Ishikawa (cell line): ENCODE data around the gene XG.

ENCODE experiments used
- CEBPB ChIP-seq: IDR thresholded peaks from 2 replicates; pipeline ENCODE4 v1.6.1; 2012
- CREB1 ChIP-seq: IDR thresholded peaks from 2 replicates; pipeline ENCODE4 v1.6.1; 2012; ENCODE audit warnings: low read depth
- EGR1 ChIP-seq: IDR thresholded peaks from 2 replicates; pipeline ENCODE4 v1.6.1; 2012
- EP300 ChIP-seq: IDR thresholded peaks from 2 replicates; pipeline ENCODE4 v1.6.1; 2012; ENCODE audit warnings: borderline replicate concordance
- FOXM1 ChIP-seq: IDR thresholded peaks from 2 replicates; pipeline ENCODE4 v1.6.1; 2012; ENCODE audit warnings: low read depth, borderline replicate concordance
- NFIC ChIP-seq: IDR thresholded peaks from 2 replicates; pipeline ENCODE4 v1.6.1; 2012
- RAD21 ChIP-seq: IDR thresholded peaks from 2 replicates; pipeline ENCODE4 v1.6.1; 2012; ENCODE audit warnings: low read depth
- TAF1 ChIP-seq: IDR thresholded peaks from 2 replicates; pipeline ENCODE4 v1.6.1; 2012; ENCODE audit warnings: low read depth, mild to moderate bottlenecking
- TCF12 ChIP-seq: IDR thresholded peaks from 2 replicates; pipeline ENCODE4 v1.6.1; 2012; ENCODE audit warnings: low read depth
- TEAD4 ChIP-seq: IDR thresholded peaks from 2 replicates; pipeline ENCODE4 v1.6.1; 2012
- YY1 ChIP-seq: IDR thresholded peaks from 2 replicates; pipeline ENCODE4 v1.6.1; 2012; ENCODE audit warnings: low read depth
- ZBTB7A ChIP-seq: IDR thresholded peaks from 2 replicates; pipeline ENCODE4 v1.6.1; 2012; ENCODE audit warnings: low read depth
- TF ChIP-seq, protein P1 (sequence below): IDR thresholded peaks from 2 replicates; pipeline ENCODE4 v1.6.1; 2012; ENCODE audit warnings: low read depth, mild to moderate bottlenecking
- TF ChIP-seq, protein P2 (sequence below): IDR thresholded peaks from 2 replicates; pipeline ENCODE4 v1.6.1; 2012
- TF ChIP-seq, protein P3 (sequence below): IDR thresholded peaks from 2 replicates; pipeline ENCODE4 v1.6.1; 2012

XG gene

DNA sequence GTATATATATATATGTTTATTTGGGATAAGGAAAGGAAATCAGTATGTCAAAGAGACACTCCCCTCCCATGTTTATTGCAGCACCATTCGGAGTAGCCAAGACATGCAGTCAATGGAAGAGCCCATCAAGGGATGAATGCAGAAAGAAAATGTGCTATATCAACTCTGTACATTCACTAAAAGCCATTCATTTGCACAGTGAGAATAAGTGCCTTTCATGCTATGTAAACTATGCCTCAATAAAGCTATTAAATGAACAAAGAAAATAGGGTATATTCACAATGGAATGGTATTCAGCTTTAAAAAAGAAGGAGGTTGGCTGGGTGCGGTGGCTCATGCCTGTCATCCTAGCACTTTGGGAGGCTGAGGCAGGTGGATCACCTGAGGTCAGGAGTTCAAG, 40.4 kb upstream of the XG start:
- TF ChIP-seq, protein P1, sequence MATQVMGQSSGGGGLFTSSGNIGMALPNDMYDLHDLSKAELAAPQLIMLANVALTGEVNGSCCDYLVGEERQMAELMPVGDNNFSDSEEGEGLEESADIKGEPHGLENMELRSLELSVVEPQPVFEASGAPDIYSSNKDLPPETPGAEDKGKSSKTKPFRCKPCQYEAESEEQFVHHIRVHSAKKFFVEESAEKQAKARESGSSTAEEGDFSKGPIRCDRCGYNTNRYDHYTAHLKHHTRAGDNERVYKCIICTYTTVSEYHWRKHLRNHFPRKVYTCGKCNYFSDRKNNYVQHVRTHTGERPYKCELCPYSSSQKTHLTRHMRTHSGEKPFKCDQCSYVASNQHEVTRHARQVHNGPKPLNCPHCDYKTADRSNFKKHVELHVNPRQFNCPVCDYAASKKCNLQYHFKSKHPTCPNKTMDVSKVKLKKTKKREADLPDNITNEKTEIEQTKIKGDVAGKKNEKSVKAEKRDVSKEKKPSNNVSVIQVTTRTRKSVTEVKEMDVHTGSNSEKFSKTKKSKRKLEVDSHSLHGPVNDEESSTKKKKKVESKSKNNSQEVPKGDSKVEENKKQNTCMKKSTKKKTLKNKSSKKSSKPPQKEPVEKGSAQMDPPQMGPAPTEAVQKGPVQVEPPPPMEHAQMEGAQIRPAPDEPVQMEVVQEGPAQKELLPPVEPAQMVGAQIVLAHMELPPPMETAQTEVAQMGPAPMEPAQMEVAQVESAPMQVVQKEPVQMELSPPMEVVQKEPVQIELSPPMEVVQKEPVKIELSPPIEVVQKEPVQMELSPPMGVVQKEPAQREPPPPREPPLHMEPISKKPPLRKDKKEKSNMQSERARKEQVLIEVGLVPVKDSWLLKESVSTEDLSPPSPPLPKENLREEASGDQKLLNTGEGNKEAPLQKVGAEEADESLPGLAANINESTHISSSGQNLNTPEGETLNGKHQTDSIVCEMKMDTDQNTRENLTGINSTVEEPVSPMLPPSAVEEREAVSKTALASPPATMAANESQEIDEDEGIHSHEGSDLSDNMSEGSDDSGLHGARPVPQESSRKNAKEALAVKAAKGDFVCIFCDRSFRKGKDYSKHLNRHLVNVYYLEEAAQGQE, result no peak
- TF ChIP-seq RAD21, result no peak
- TF ChIP-seq TAF1, result no peak
- TF ChIP-seq NFIC, result no peak
- no peak for TF ChIP-seq TCF12
- TF ChIP-seq, protein P2, sequence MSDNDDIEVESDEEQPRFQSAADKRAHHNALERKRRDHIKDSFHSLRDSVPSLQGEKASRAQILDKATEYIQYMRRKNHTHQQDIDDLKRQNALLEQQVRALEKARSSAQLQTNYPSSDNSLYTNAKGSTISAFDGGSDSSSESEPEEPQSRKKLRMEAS, result no peak
- no peak for TF ChIP-seq EP300
- TF ChIP-seq CREB1, result no peak
- no peak for TF ChIP-seq TEAD4
- no peak for TF ChIP-seq FOXM1
- TF ChIP-seq, protein P3, sequence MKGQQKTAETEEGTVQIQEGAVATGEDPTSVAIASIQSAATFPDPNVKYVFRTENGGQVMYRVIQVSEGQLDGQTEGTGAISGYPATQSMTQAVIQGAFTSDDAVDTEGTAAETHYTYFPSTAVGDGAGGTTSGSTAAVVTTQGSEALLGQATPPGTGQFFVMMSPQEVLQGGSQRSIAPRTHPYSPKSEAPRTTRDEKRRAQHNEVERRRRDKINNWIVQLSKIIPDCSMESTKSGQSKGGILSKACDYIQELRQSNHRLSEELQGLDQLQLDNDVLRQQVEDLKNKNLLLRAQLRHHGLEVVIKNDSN, result no peak
- TF ChIP-seq CEBPB, result no peak
- TF ChIP-seq ZBTB7A, result no peak
- no peak for TF ChIP-seq YY1
- no peak for TF ChIP-seq EGR1

DNA sequence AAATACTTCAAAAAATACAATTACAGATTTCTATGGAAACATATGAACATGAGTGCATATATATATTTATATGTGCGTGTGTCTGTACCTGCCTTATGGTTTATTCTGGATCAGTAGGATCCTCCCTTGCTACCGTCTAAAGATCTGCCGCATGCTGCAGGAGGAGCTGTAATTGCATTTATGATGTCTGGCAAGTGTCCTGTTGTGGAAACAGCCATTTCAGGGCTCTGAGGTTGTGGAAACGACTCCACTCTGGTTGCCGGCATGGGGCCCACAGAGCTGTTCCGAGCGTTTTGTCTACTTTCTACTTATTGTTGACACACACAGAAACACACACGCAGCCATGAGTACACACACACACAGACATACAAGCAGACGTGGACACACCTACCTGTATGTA, 39.4 kb upstream of the XG start:
- TF ChIP-seq, protein P2, result no peak
- TF ChIP-seq, protein P3, result no peak
- TF ChIP-seq EP300 (no peak), TEAD4 (no peak), FOXM1 (no peak), TCF12 (no peak), EGR1 (no peak), NFIC (no peak), TAF1 (no peak), RAD21 (no peak), ZBTB7A (no peak), YY1 (no peak), CEBPB (no peak), CREB1 (no peak)
- TF ChIP-seq, protein P1, result no peak

DNA sequence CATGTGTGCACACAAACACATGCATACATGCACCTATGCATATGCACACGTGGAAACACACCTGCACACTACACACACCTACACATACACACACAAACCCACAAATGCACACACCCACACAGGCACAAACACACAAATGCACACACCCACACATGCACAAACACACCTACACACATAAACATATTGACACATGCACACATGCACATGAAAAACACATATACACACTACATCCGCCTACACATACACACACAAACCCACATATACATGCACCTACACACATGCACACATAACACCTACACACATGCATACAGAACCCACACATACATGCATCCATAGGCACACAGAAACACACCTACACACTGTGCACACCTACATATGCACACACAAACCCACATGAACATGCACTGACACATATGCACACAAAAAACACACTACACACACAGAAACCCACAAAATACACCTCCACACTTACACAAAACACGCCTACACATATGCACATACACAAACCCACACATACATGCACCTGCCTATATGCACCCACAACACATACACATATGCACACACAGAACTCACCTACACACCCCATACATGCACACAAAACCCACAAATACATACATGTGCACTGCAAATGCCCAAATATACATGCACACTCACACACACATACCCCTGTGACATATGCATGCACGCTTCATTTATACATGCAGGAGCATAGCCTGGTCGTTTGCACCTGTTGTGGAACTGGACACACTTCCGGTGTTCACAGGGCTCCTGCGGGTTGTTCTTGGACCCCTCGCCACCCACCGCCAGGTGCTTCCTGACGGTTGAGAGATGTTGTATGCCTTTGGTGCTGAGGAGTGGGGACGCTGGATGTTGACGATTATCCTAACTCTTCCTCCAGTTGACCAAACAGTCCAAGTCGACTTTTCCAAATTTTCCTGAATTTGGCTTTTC, 38.7 kb upstream of the XG start:
- no peak for TF ChIP-seq FOXM1
- TF ChIP-seq TAF1, result no peak
- TF ChIP-seq TEAD4, result no peak
- TF ChIP-seq ZBTB7A, result no peak
- TF ChIP-seq EGR1, result no peak
- TF ChIP-seq NFIC, result no peak
- TF ChIP-seq, protein P3, result no peak
- no peak for TF ChIP-seq EP300
- no peak for TF ChIP-seq YY1
- TF ChIP-seq TCF12, result no peak
- TF ChIP-seq, protein P1, result no peak
- TF ChIP-seq CREB1, result no peak
- TF ChIP-seq RAD21, result no peak
- no peak for TF ChIP-seq CEBPB

DNA sequence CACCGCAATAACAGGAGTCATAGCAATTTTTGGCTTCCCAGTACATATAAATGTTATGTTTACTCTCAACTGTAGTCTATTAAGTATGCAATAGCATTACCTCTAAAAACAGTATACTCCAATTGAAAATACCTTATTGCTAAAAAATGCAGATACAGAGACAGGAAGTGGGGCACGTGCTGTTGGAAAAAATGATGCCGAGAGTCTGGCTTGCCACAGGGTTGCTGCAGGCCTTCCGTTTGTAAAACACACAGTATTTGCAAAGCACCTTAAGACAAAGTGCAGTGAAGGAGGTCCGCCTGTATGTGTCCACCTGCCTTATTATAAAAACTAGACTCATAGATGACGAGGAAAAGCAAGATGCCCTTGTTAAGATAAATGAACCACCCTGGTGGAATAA, 37.3 kb upstream of the XG start:
- TF ChIP-seq YY1 (no peak), CREB1 (no peak), FOXM1 (no peak), EGR1 (no peak), TCF12 (no peak), ZBTB7A (no peak), RAD21 (no peak), CEBPB (no peak), TAF1 (no peak), NFIC (no peak), TEAD4 (no peak), EP300 (no peak)
- TF ChIP-seq, protein P1, result no peak
- TF ChIP-seq, protein P3, result no peak
- TF ChIP-seq, protein P2, result no peak
